HEK293 (cell line): Measurements from ENCODE around the gene SAT1.

Source experiments
- CTCF ChIA-PET: fragments of 350-600 bp; formaldehyde crosslinking; extraction: SDS; loops from one replicate; lab custom pipeline; 2021; ENCODE audit warnings: antibody characterized with exemption; lab: Yijun Ruan, JAX
- POLR2A ChIA-PET: fragments of 300-600 bp; formaldehyde crosslinking; extraction: SDS; loops from one replicate; lab custom pipeline; 2020; ENCODE audit warnings: antibody characterized with exemption, inconsistent platforms; lab: Yijun Ruan, JAX
- H3K27ac ChIP-seq: fragments of 200-500 bp; sonication (Bioruptor generic); 2 replicates; pipeline ENCODE4 v1.5.1; 2014; ENCODE audit warnings: low read depth, low read length, control low read depth, inconsistent platforms; ENCODE audit errors: extremely low read depth
- H3K36me3 ChIP-seq, 2 experiments: fragments of 200-500 bp in 1 of 2; sonication (Bioruptor generic) in 1 of 2; 1 replicate in 1 of 2; 2 replicates in 1 of 2; pipeline ENCODE4 v1.5.1; 2014 to 2017; ENCODE audit warnings: inconsistent platforms in 2 of 2, low read length in 2 of 2; ENCODE audit not compliant: control insufficient read depth in 2 of 2, insufficient read depth in 1 of 2
- H3K4me1 ChIP-seq: fragments of 200-500 bp; sonication (Bioruptor generic); 2 replicates; pipeline ENCODE4 v1.5.1; 2014; ENCODE audit warnings: mild to moderate bottlenecking, low read length, inconsistent platforms; ENCODE audit not compliant: control insufficient read depth, insufficient read depth
- H3K4me3 ChIP-seq: 2 replicates; pipeline ENCODE4 v1.5.1; 2011; ENCODE audit warnings: low read depth, mild to moderate bottlenecking, control low read depth, low read length, moderate library complexity
- H3K9me3 ChIP-seq: fragments of 200-500 bp; sonication (Bioruptor generic); 2 replicates; pipeline ENCODE4 v1.5.1; 2014; ENCODE audit warnings: low read depth, low read length, inconsistent platforms; ENCODE audit not compliant: control insufficient read depth, insufficient read depth
- ATF2 ChIP-seq: fragments of 450-650 bp; formaldehyde crosslinking; IDR thresholded peaks from 2 replicates; pipeline ENCODE4 v1.5.1; 2016; ENCODE audit warnings: missing biosample characterization, missing genetic modification characterization, low read depth
- HOXA7 ChIP-seq: sonication (generic); formaldehyde crosslinking; IDR thresholded peaks from 2 replicates; pipeline ENCODE4 v1.8.1; 2022; ENCODE audit warnings: missing genetic modification reagents, borderline replicate concordance
- HOXC10 ChIP-seq: sonication (generic); formaldehyde crosslinking; IDR thresholded peaks from 2 replicates; pipeline ENCODE4 v1.8.1; 2023; ENCODE audit warnings: mild to moderate bottlenecking, missing genetic modification reagents
- MYNN ChIP-seq: fragments of 450-650 bp; formaldehyde crosslinking; IDR thresholded peaks from 2 replicates; pipeline ENCODE4 v1.5.1; 2016; ENCODE audit warnings: missing biosample characterization, missing genetic modification characterization, borderline replicate concordance
- SP2 ChIP-seq: fragments of 450-650 bp; formaldehyde crosslinking; IDR thresholded peaks from 2 replicates; pipeline ENCODE4 v1.5.1; 2016; ENCODE audit warnings: missing biosample characterization, missing genetic modification characterization
- SP7 ChIP-seq: fragments of 450-650 bp; formaldehyde crosslinking; IDR thresholded peaks from 2 replicates; pipeline ENCODE4 v1.5.1; 2016; ENCODE audit warnings: missing biosample characterization, missing genetic modification characterization
- YY2 ChIP-seq: fragments of 450-650 bp; formaldehyde crosslinking; IDR thresholded peaks from 2 replicates; pipeline ENCODE4 v1.5.1; 2016; ENCODE audit warnings: missing biosample characterization, missing genetic modification characterization
- ZBTB1 ChIP-seq: fragments of 450-650 bp; formaldehyde crosslinking; IDR thresholded peaks from 2 replicates; pipeline ENCODE4 v1.5.1; 2016; ENCODE audit warnings: missing biosample characterization, missing genetic modification characterization
- ZBTB17 ChIP-seq: fragments of 450-650 bp; formaldehyde crosslinking; IDR thresholded peaks from 2 replicates; pipeline ENCODE4 v1.5.1; 2016; ENCODE audit warnings: missing biosample characterization, missing genetic modification characterization
- ZBTB20 ChIP-seq: fragments of 450-650 bp; formaldehyde crosslinking; IDR thresholded peaks from 2 replicates; pipeline ENCODE4 v1.5.1; 2016; ENCODE audit warnings: missing biosample characterization, missing genetic modification characterization
- ZNF16 ChIP-seq: fragments of 450-650 bp; formaldehyde crosslinking; IDR thresholded peaks from 2 replicates; pipeline ENCODE4 v1.5.1; 2016; ENCODE audit warnings: low read depth, missing biosample characterization, missing genetic modification characterization
- ZNF248 ChIP-seq: fragments of 450-650 bp; formaldehyde crosslinking; IDR thresholded peaks from 2 replicates; pipeline ENCODE4 v1.5.1; 2017; ENCODE audit warnings: missing biosample characterization, missing genetic modification characterization
- ZNF335 ChIP-seq: fragments of 450-650 bp; formaldehyde crosslinking; conservative IDR thresholded peaks from 2 replicates; pipeline ENCODE4 v1.5.1; 2016; ENCODE audit warnings: missing biosample characterization, missing genetic modification characterization
- ZNF341 ChIP-seq: fragments of 450-650 bp; formaldehyde crosslinking; IDR thresholded peaks from 2 replicates; pipeline ENCODE4; 2016; ENCODE audit warnings: low read depth, missing biosample characterization, missing genetic modification characterization
- ZNF610 ChIP-seq: fragments of 450-650 bp; formaldehyde crosslinking; IDR thresholded peaks from 2 replicates; pipeline ENCODE4 v1.5.1; 2016; ENCODE audit warnings: missing biosample characterization, missing genetic modification characterization, borderline replicate concordance
- ZNF660 ChIP-seq: fragments of 450-650 bp; IDR thresholded peaks from 2 replicates; pipeline ENCODE4 v1.5.1; 2018; ENCODE audit warnings: missing biosample characterization, mild to moderate bottlenecking, missing genetic modification characterization
- ZNF747 ChIP-seq: fragments of 450-650 bp; formaldehyde crosslinking; IDR thresholded peaks from 2 replicates; pipeline ENCODE4 v1.5.1; 2016; ENCODE audit warnings: missing biosample characterization, missing genetic modification characterization
- ZSCAN23 ChIP-seq: fragments of 450-650 bp; formaldehyde crosslinking; IDR thresholded peaks from 2 replicates; pipeline ENCODE4 v1.5.1; 2016; ENCODE audit warnings: missing biosample characterization, missing genetic modification characterization
- TF ChIP-seq, protein P1 (sequence below): IDR thresholded peaks from 2 replicates; pipeline ENCODE4 v1.6.1; 2011; ENCODE audit warnings: mild to moderate bottlenecking, low read depth, low read length, borderline replicate concordance
- TF ChIP-seq, protein P2 (sequence below): fragments of 450-650 bp; formaldehyde crosslinking; IDR thresholded peaks from 2 replicates; pipeline ENCODE4 v1.5.1; 2016; ENCODE audit warnings: missing biosample characterization, missing genetic modification characterization
- TF ChIP-seq, protein P3 (sequence below): fragments of 450-650 bp; formaldehyde crosslinking; IDR thresholded peaks from 2 replicates; pipeline ENCODE4 v1.5.1; 2016; ENCODE audit warnings: missing biosample characterization, missing genetic modification characterization

The SAT1 gene

DNA sequence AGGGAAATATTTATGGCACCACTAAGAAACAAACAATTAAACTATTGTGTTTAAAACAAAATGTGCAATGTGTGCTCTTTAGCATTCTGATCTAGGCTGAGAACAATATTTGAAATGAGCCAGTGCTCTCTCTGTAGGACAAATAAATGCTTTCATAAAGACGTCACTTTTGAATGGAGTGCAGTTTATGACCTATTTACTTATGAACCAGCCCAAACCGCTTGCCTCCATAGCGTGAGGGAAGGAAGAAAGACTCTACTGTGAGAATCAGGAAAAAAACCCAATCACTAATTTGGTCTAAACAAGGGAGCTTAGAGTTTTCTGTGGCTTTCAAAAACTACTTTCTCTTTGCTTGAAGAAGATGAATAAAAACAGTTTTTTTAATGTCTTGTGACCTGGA lies 39.4 kb downstream of the SAT1 start (continued):
- TF ChIP-seq SP2 (tag by site-specific recombination) (no peak), HOXC10 (CRISPR knock-in tag) (no peak), ATF2 (tag by site-specific recombination) (peak; percentile 88), HOXA7 (CRISPR knock-in tag) (no peak), MYNN (tag by site-specific recombination) (no peak), ZNF747 (tag by site-specific recombination) (no peak), SP7 (tag by site-specific recombination) (0 out of 2 replicates have a peak, but pooled peaks have one; percentile 19), ZNF16 (tag by site-specific recombination) (no peak), ZNF610 (tag by site-specific recombination) (no peak)
- TF ChIP-seq, protein P1, sequence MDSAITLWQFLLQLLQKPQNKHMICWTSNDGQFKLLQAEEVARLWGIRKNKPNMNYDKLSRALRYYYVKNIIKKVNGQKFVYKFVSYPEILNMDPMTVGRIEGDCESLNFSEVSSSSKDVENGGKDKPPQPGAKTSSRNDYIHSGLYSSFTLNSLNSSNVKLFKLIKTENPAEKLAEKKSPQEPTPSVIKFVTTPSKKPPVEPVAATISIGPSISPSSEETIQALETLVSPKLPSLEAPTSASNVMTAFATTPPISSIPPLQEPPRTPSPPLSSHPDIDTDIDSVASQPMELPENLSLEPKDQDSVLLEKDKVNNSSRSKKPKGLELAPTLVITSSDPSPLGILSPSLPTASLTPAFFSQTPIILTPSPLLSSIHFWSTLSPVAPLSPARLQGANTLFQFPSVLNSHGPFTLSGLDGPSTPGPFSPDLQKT = no peak
- TF ChIP-seq, protein P2, sequence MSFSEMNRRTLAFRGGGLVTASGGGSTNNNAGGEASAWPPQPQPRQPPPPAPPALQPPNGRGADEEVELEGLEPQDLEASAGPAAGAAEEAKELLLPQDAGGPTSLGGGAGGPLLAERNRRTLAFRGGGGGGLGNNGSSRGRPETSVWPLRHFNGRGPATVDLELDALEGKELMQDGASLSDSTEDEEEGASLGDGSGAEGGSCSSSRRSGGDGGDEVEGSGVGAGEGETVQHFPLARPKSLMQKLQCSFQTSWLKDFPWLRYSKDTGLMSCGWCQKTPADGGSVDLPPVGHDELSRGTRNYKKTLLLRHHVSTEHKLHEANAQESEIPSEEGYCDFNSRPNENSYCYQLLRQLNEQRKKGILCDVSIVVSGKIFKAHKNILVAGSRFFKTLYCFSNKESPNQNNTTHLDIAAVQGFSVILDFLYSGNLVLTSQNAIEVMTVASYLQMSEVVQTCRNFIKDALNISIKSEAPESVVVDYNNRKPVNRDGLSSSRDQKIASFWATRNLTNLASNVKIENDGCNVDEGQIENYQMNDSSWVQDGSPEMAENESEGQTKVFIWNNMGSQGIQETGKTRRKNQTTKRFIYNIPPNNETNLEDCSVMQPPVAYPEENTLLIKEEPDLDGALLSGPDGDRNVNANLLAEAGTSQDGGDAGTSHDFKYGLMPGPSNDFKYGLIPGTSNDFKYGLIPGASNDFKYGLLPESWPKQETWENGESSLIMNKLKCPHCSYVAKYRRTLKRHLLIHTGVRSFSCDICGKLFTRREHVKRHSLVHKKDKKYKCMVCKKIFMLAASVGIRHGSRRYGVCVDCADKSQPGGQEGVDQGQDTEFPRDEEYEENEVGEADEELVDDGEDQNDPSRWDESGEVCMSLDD (tag by site-specific recombination) = no peak
- TF ChIP-seq, all 188 proteins: peak for 19

GRCh38 chrX:23822841-23823240 lies 39.9 kb downstream of the SAT1 start:
- Histone ChIP-seq H3K4me3 (no peak overlapping the region), H3K27ac (peak overlapping the region; percentile 32), H3K9me3 (no peaks in the 10 kb centered on the region), H3K4me1 (peaks cover 6% of the 10 kb centered on the region), H3K36me3 (no peaks in the 10 kb centered on the region)
- CTCF ChIA-PET = interaction anchor here (0.8 to 1.7 kb wide), 2 partner anchors 41 to 42 kb away, joined by 3 to 4 read pairs; no protein-coding TSS in a partner anchor
- TF ChIP-seq ZBTB20 (peak; percentile 41), ZNF335 (tag by site-specific recombination) (0 out of 2 replicates have a peak, but pooled peaks have one; percentile 13), ZNF248 (tag by site-specific recombination) (no peak)
- TF ChIP-seq, protein P3, sequence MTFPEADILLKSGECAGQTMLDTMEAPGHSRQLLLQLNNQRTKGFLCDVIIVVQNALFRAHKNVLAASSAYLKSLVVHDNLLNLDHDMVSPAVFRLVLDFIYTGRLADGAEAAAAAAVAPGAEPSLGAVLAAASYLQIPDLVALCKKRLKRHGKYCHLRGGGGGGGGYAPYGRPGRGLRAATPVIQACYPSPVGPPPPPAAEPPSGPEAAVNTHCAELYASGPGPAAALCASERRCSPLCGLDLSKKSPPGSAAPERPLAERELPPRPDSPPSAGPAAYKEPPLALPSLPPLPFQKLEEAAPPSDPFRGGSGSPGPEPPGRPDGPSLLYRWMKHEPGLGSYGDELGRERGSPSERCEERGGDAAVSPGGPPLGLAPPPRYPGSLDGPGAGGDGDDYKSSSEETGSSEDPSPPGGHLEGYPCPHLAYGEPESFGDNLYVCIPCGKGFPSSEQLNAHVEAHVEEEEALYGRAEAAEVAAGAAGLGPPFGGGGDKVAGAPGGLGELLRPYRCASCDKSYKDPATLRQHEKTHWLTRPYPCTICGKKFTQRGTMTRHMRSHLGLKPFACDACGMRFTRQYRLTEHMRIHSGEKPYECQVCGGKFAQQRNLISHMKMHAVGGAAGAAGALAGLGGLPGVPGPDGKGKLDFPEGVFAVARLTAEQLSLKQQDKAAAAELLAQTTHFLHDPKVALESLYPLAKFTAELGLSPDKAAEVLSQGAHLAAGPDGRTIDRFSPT = no peak
- POLR2A ChIA-PET = interaction anchor here (0.6 to 5.4 kb wide), 2 partner anchors 39 to 62 kb away, joined by 3 to 44 read pairs; partner anchors contain the start of gene SAT1

GRCh38 chrX:23825675-23826074 lies 42.7 kb downstream of the SAT1 start:
- peaks cover 6% of the 10 kb centered on the region for H3K4me1 ChIP-seq
- CTCF ChIA-PET = no interaction called here
- no peak for TF ChIP-seq ZSCAN23 (tag by site-specific recombination)
- no peak for TF ChIP-seq ZNF341 (tag by site-specific recombination)
- no peak for TF ChIP-seq YY2 (tag by site-specific recombination)
- TF ChIP-seq ZBTB1 (tag by site-specific recombination) = no peak
- TF ChIP-seq ZNF660 (tag by site-specific recombination) = no peak
- peak; percentile 57; the same call in 1 of the 2 replicates for TF ChIP-seq ZBTB17
- TF ChIP-seq, all 188 proteins: peak for 1

More at GRCh38 chrX:23825675-23826074, 42.7 kb downstream of the SAT1 start:
- POLR2A ChIA-PET = no interaction called here
- H3K9me3 ChIP-seq = no peaks in the 10 kb centered on the region
- no peak overlapping the region for H3K4me3 ChIP-seq
- no peak overlapping the region for H3K27ac ChIP-seq
- H3K36me3 ChIP-seq = no peaks in the 10 kb centered on the region
